ENCODE measurements around the gene LDHA. TPM values are rescaled to one million over a fixed set of nuclear protein-coding genes. Genes with fewer than 3 reads are reported as not detected.
A peak's percentile ranks its signal among the peaks of the same experiment; 100 is the strongest.

LDHA gene
- total and polyA plus RNA-seq, 9 of the 15 experiments (the other 6 are each of a cell fraction or from before 2014, with no cell fraction given), result 535 to 3,001 (median 926) TPM

DNA sequence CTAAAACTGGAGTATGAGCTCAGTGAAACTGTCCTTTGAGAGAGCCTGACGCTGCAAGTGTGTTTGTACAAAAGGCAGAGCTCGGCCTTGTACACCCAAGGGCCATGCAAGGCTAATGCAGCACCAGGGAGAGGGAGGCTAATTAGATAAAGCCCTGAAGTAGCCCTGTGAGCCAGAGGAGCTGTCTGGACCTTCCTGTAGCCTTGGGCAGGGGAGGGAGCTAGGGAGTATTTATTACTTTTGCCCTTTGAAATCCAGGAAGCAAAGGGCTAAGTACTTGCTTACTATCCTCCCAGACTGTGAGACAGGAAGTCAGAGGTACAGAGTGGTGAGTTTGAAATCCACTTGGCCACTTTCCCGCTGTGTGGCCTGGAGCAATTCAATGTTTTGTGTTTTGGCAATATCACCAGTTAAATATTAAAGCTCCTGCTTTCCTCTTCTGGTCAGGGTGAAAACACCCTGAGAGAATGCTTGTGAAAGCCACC, 10.2 kb upstream of the LDHA start (continued):
- TF ChIP-seq ZNF584 (CRISPR knock-in tag; IDR thresholded peaks at IDR 0.05; ENCODE audit: low read depth), result 0 out of 2 replicates have a peak, but pooled peaks have one; percentile 28
- no peak for TF ChIP-seq MIER1 (IDR thresholded peaks at IDR 0.05; ENCODE audit: low read depth)
- TF ChIP-seq, protein P1, sequence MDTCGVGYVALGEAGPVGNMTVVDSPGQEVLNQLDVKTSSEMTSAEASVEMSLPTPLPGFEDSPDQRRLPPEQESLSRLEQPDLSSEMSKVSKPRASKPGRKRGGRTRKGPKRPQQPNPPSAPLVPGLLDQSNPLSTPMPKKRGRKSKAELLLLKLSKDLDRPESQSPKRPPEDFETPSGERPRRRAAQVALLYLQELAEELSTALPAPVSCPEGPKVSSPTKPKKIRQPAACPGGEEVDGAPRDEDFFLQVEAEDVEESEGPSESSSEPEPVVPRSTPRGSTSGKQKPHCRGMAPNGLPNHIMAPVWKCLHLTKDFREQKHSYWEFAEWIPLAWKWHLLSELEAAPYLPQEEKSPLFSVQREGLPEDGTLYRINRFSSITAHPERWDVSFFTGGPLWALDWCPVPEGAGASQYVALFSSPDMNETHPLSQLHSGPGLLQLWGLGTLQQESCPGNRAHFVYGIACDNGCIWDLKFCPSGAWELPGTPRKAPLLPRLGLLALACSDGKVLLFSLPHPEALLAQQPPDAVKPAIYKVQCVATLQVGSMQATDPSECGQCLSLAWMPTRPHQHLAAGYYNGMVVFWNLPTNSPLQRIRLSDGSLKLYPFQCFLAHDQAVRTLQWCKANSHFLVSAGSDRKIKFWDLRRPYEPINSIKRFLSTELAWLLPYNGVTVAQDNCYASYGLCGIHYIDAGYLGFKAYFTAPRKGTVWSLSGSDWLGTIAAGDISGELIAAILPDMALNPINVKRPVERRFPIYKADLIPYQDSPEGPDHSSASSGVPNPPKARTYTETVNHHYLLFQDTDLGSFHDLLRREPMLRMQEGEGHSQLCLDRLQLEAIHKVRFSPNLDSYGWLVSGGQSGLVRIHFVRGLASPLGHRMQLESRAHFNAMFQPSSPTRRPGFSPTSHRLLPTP (IDR thresholded peaks at IDR 0.05; ENCODE audit: borderline replicate concordance, extremely low read depth, insufficient read length), result no peak
- TF ChIP-seq, protein P2, sequence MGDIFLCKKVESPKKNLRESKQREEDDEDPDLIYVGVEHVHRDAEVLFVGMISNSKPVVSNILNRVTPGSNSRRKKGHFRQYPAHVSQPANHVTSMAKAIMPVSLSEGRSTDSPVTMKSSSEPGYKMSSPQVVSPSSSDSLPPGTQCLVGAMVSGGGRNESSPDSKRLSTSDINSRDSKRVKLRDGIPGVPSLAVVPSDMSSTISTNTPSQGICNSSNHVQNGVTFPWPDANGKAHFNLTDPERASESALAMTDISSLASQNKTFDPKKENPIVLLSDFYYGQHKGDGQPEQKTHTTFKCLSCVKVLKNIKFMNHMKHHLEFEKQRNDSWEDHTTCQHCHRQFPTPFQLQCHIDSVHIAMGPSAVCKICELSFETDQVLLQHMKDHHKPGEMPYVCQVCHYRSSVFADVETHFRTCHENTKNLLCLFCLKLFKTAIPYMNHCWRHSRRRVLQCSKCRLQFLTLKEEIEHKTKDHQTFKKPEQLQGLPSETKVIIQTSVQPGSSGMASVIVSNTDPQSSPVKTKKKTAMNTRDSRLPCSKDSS (IDR thresholded peaks at IDR 0.05; ENCODE audit: low read depth, partially characterized antibody), result no peak
- peak; percentile 11 to 20; a peak in 1 of 4 replicates for TF ChIP-seq RAD21 (CRISPR knock-in tag; conservative IDR thresholded peaks at IDR 0.05 in 1 of 2, IDR thresholded peaks at IDR 0.05 in 1 of 2)
- TF ChIP-seq KLF10 (CRISPR knock-in tag; IDR thresholded peaks at IDR 0.05), result no peak
- TF ChIP-seq SAFB (IDR thresholded peaks at IDR 0.05; ENCODE audit: borderline replicate concordance, low read depth, low read length), result no peak
- TF ChIP-seq NR4A1 (CRISPR knock-in tag; IDR thresholded peaks at IDR 0.05), result no peak
- no peak for TF ChIP-seq NR4A1 (tag; IDR thresholded peaks at IDR 0.05)
- TF ChIP-seq HMG20A (CRISPR knock-in tag; conservative IDR thresholded peaks at IDR 0.05), result no peak
- TF ChIP-seq NFRKB (IDR thresholded peaks at IDR 0.05; ENCODE audit: low read depth), result peak; percentile 69; the same call in 1 of the 2 replicates
- TF ChIP-seq, protein P3, sequence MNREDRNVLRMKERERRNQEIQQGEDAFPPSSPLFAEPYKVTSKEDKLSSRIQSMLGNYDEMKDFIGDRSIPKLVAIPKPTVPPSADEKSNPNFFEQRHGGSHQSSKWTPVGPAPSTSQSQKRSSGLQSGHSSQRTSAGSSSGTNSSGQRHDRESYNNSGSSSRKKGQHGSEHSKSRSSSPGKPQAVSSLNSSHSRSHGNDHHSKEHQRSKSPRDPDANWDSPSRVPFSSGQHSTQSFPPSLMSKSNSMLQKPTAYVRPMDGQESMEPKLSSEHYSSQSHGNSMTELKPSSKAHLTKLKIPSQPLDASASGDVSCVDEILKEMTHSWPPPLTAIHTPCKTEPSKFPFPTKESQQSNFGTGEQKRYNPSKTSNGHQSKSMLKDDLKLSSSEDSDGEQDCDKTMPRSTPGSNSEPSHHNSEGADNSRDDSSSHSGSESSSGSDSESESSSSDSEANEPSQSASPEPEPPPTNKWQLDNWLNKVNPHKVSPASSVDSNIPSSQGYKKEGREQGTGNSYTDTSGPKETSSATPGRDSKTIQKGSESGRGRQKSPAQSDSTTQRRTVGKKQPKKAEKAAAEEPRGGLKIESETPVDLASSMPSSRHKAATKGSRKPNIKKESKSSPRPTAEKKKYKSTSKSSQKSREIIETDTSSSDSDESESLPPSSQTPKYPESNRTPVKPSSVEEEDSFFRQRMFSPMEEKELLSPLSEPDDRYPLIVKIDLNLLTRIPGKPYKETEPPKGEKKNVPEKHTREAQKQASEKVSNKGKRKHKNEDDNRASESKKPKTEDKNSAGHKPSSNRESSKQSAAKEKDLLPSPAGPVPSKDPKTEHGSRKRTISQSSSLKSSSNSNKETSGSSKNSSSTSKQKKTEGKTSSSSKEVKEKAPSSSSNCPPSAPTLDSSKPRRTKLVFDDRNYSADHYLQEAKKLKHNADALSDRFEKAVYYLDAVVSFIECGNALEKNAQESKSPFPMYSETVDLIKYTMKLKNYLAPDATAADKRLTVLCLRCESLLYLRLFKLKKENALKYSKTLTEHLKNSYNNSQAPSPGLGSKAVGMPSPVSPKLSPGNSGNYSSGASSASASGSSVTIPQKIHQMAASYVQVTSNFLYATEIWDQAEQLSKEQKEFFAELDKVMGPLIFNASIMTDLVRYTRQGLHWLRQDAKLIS (CRISPR knock-in tag; IDR thresholded peaks at IDR 0.05), result no peak
- no peak for TF ChIP-seq SRSF7 (optimal IDR thresholded peaks at IDR 0.05; ENCODE audit: low read depth, low read length)
